RWPE2 (cell line): ENCODE results near the gene LENG9.

Experiments
- ATAC-seq: fragments of 200-7000 bp; cut with Tn5 transposase; 3 replicates; pipeline ENCODE4 v1.9.1; 2021; ENCODE audit warnings: low read depth
- DNase-seq: peaks from one replicate; pipeline ENCODE4 v3.0.0-alpha.2; 2020; ENCODE audit warnings: low spot score
- H3K27ac ChIP-seq: fragments of 450-650 bp; 2 replicates; pipeline ENCODE4 v1.5.1; 2017; ENCODE audit warnings: mild to moderate bottlenecking; ENCODE audit not compliant: poor library complexity, severe bottlenecking
- H3K27me3 ChIP-seq: fragments of 250-450 bp; sonication (Bioruptor Pico); 2 replicates; pipeline ENCODE4 v1.5.1; 2021; ENCODE audit warnings: mild to moderate bottlenecking, moderate library complexity; ENCODE audit not compliant: insufficient read depth, poor library complexity, severe bottlenecking
- H3K36me3 ChIP-seq: fragments of 250-450 bp; sonication (Bioruptor Pico); 2 replicates; pipeline ENCODE4 v1.5.1; 2020; ENCODE audit warnings: low read depth, mild to moderate bottlenecking, moderate library complexity
- H3K4me1 ChIP-seq: fragments of 250-450 bp; sonication (Bioruptor Pico); 2 replicates; pipeline ENCODE4 v1.5.1; 2021; ENCODE audit warnings: mild to moderate bottlenecking, moderate library complexity; ENCODE audit not compliant: insufficient read depth, poor library complexity, severe bottlenecking
- H3K4me3 ChIP-seq: fragments of 250-450 bp; sonication (Bioruptor Pico); 2 replicates; pipeline ENCODE4 v1.5.1; 2021; ENCODE audit warnings: mild to moderate bottlenecking, moderate library complexity; ENCODE audit not compliant: severe bottlenecking
- H3K9me3 ChIP-seq: fragments of 250-450 bp; sonication (Bioruptor Pico); 2 replicates; pipeline ENCODE4 v1.5.1; 2021; ENCODE audit warnings: mild to moderate bottlenecking, moderate library complexity; ENCODE audit not compliant: severe bottlenecking
- TF ChIP-seq, protein P1 (sequence below): fragments of 450-650 bp; IDR thresholded peaks from one replicate; pipeline ENCODE4 v1.5.1; 2017; ENCODE audit warnings: mild to moderate bottlenecking, moderate library complexity; ENCODE audit not compliant: poor library complexity, severe bottlenecking

Gene LENG9

DNA sequence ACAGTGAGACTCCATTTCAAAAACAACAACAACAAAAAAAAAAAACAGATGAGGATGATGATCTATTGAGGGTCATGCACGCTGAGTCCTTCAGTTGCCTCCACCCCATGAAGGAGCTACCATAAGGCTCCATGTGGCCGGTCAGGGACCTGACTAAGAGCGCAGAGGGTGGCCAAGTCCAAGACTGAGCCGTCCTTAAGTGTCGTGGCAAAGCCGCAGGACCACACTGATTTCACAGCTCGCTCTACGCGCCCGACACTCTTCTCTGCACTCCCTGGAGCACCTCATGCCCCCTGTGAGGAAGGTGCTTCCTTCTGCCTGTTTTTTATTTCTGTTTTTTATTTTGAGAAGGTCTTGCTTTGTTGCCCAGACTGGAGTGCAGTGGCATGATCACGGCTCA is 36.0 kb downstream of the LENG9 start:
- H3K4me3 ChIP-seq: no peak overlapping the region
- ATAC-seq (no peak), DNase-seq (no peak)
- TF ChIP-seq, protein P1, sequence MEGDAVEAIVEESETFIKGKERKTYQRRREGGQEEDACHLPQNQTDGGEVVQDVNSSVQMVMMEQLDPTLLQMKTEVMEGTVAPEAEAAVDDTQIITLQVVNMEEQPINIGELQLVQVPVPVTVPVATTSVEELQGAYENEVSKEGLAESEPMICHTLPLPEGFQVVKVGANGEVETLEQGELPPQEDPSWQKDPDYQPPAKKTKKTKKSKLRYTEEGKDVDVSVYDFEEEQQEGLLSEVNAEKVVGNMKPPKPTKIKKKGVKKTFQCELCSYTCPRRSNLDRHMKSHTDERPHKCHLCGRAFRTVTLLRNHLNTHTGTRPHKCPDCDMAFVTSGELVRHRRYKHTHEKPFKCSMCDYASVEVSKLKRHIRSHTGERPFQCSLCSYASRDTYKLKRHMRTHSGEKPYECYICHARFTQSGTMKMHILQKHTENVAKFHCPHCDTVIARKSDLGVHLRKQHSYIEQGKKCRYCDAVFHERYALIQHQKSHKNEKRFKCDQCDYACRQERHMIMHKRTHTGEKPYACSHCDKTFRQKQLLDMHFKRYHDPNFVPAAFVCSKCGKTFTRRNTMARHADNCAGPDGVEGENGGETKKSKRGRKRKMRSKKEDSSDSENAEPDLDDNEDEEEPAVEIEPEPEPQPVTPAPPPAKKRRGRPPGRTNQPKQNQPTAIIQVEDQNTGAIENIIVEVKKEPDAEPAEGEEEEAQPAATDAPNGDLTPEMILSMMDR: no peak
- no peaks in the 10 kb centered on the region for H3K9me3 ChIP-seq
- no peak overlapping the region for H3K27ac ChIP-seq
- no peaks in the 10 kb centered on the region for H3K36me3 ChIP-seq
- peaks cover 17% of the 10 kb centered on the region for H3K4me1 ChIP-seq
- H3K27me3 ChIP-seq: no peaks in the 10 kb centered on the region

GRCh38 chr19:54426291-54426931 is 37.2 kb downstream of the LENG9 start:
- ATAC-seq (no peak), DNase-seq (no peak)
- Histone ChIP-seq H3K27ac (no peak overlapping the region), H3K4me3 (no peak overlapping the region), H3K27me3 (peaks cover 5% of the 10 kb centered on the region), H3K36me3 (no peaks in the 10 kb centered on the region), H3K4me1 (peaks cover 5% of the 10 kb centered on the region), H3K9me3 (no peaks in the 10 kb centered on the region)
- TF ChIP-seq, protein P1: no peak

DNA sequence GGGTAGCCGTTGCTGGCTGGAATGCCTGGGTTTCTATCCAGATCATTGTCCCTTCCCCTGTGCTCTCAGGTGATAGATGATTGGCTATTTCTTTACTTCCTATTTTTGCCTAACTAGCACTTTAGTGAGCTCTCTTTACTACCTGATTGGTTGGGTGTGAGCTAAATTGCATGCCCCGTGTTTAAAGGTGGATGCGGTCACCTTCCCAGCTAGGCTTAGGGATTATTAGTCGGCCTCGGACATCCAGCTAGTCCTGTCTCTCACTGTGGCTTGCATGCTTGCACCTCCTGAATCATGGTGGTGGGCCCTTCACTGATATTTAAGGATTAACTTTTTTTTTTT is 38.2 kb downstream of the LENG9 start:
- Histone ChIP-seq H3K27ac (no peak overlapping the region), H3K4me1 (no peaks in the 10 kb centered on the region)
- DNase-seq: no peak

GRCh38 chr19:54424660-54425381 is 38.8 kb downstream of the LENG9 start:
- H3K4me1 ChIP-seq: no peaks in the 10 kb centered on the region
- no peak for ATAC-seq
- no peak for DNase-seq
- no peak overlapping the region for H3K4me3 ChIP-seq
- H3K9me3 ChIP-seq: no peaks in the 10 kb centered on the region
- no peak overlapping the region for H3K27ac ChIP-seq
- peaks cover 20% of the 10 kb centered on the region for H3K27me3 ChIP-seq
- no peaks in the 10 kb centered on the region for H3K36me3 ChIP-seq
- TF ChIP-seq, protein P1: no peak

More for the DNA sequence above, 38.2 kb downstream of the LENG9 start:
- no peaks in the 10 kb centered on the region for H3K9me3 ChIP-seq
- H3K4me3 ChIP-seq: no peak overlapping the region
- H3K36me3 ChIP-seq: no peaks in the 10 kb centered on the region
- peaks cover 15% of the 10 kb centered on the region for H3K27me3 ChIP-seq
- TF ChIP-seq, protein P1: no peak
- ATAC-seq: no peak

DNA sequence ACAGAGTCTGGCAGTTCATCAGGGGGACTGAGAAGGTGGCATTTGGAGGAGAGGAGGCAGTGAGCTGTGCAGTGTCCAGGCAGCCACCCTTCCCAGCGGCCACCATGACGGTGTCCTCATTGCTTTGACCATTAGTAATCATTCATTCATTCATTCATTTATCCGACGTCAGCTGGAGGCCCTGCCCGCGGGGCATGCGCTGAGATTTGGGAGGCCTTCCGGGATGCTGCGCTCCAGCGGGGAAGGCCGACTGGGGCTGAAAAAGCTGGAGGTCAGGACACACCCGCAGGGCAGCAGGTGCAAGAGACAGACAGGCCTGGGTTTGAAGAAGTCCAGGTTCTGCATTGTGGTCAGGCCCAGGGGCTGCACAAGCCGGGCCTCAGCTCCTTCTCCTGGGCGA is 39.4 kb downstream of the LENG9 start:
- no peak for ATAC-seq
- peaks cover 26% of the 10 kb centered on the region for H3K27me3 ChIP-seq
- no peak for DNase-seq

More for the DNA sequence above, 39.4 kb downstream of the LENG9 start:
- Histone ChIP-seq H3K4me1 (no peaks in the 10 kb centered on the region), H3K36me3 (no peaks in the 10 kb centered on the region), H3K4me3 (no peak overlapping the region), H3K27ac (no peak overlapping the region), H3K9me3 (no peaks in the 10 kb centered on the region)
- TF ChIP-seq, protein P1: no peak
